Activated CD8-positive, alpha-beta memory T cell treated with anti-CD3 and anti-CD28 coated beads for 36 hours (primary cell): ENCODE data around the gene TBC1D4. TPM values are rescaled to one million over a fixed set of nuclear protein-coding genes. Genes with fewer than 3 reads are reported as not detected.

Source experiments
- CTCF ChIA-PET: fragments of 350-600 bp; sonication (Branson Sonifier 250); formaldehyde crosslinking; loops from one replicate; lab custom pipeline; 2021; ENCODE audit warnings: antibody characterized with exemption; lab: Charles Lee
- POLR2A ChIA-PET: fragments of 350-600 bp; sonication (Branson Sonifier 250); formaldehyde crosslinking; loops from one replicate; lab custom pipeline; 2021; ENCODE audit warnings: antibody characterized with exemption; lab: Charles Lee
- total RNA-seq, 2 experiments: library from RNA; stranded (reverse); gene quantifications; one replicate each; pipeline ENCODE4 v1.2.3, GENCODE V29; 2021

Gene TBC1D4
- total RNA-seq, 2 experiments from 2014 or later: 62.5 to 67.8 TPM

GRCh38 chr13:75373988-75374387, 108.0 kb downstream of the TBC1D4 start:
- POLR2A ChIA-PET: no interaction called here
- CTCF ChIA-PET: no interaction called here

GRCh38 chr13:75372923-75373841, 108.8 kb downstream of the TBC1D4 start:
- ChIA-PET POLR2A (no interaction called here), CTCF (interaction anchor here (0.9 kb wide), 1 partner anchor 9 kb away, joined by 3 read pairs; no protein-coding TSS in a partner anchor)

- POLR2A ChIA-PET: no interaction called here
Observed at GRCh38 chr13:75372517-75372916, 109.5 kb downstream of the TBC1D4 start.

GRCh38 chr13:75371203-75371602, 110.8 kb downstream of the TBC1D4 start:
- CTCF ChIA-PET: no interaction called here
- POLR2A ChIA-PET: no interaction called here

More at GRCh38 chr13:75372517-75372916, 109.5 kb downstream of the TBC1D4 start:
- CTCF ChIA-PET: interaction anchor here (0.6 to 0.9 kb wide), 4 partner anchors 8 to 809 kb away, joined by 3 to 4 read pairs (median 3); no protein-coding TSS in a partner anchor

GRCh38 chr13:75370774-75371173, 111.2 kb downstream of the TBC1D4 start:
- POLR2A ChIA-PET: no interaction called here
- CTCF ChIA-PET: no interaction called here

GRCh38 chr13:75369981-75370380, 112.0 kb downstream of the TBC1D4 start:
- POLR2A ChIA-PET: no interaction called here
- CTCF ChIA-PET: no interaction called here

- POLR2A ChIA-PET: interaction anchor here (0.6 kb wide), 1 partner anchor 42 kb away, joined by 4 read pairs; no protein-coding TSS in a partner anchor
- CTCF ChIA-PET: interaction anchor here (0.7 kb wide), 1 partner anchor 114 kb away, joined by 3 read pairs; the partner anchor contains the start of gene TBC1D4
Observed at GRCh38 chr13:75368167-75368566, 113.8 kb downstream of the TBC1D4 start.

GRCh38 chr13:75366380-75367280, 115.3 kb downstream of the TBC1D4 start:
- POLR2A ChIA-PET: no interaction called here
- CTCF ChIA-PET: interaction anchor here (1.0 kb wide), 1 partner anchor 183 kb away, joined by 3 read pairs; the partner anchor contains the start of gene UCHL3

- POLR2A ChIA-PET: no interaction called here
Observed at GRCh38 chr13:75365724-75366173, 116.2 kb downstream of the TBC1D4 start.

GRCh38 chr13:75364131-75364713, 117.7 kb downstream of the TBC1D4 start:
- ChIA-PET CTCF (interaction anchor here (0.7 kb wide), 1 partner anchor 8 kb away, joined by 3 read pairs; no protein-coding TSS in a partner anchor), POLR2A (no interaction called here)

More at GRCh38 chr13:75365724-75366173, 116.2 kb downstream of the TBC1D4 start:
- CTCF ChIA-PET: no interaction called here

GRCh38 chr13:75363371-75363770, 118.6 kb downstream of the TBC1D4 start:
- POLR2A ChIA-PET: no interaction called here
- CTCF ChIA-PET: no interaction called here

- ChIA-PET CTCF (no interaction called here), POLR2A (no interaction called here)
Observed at GRCh38 chr13:75362026-75362425, 119.9 kb downstream of the TBC1D4 start.

- ChIA-PET POLR2A (no interaction called here), CTCF (no interaction called here)
Observed at GRCh38 chr13:75360170-75360569, 121.8 kb downstream of the TBC1D4 start.

GRCh38 chr13:75359266-75359665, 122.7 kb downstream of the TBC1D4 start:
- POLR2A ChIA-PET: no interaction called here
- CTCF ChIA-PET: interaction anchor here (0.8 kb wide), 1 partner anchor 33 kb away, joined by 3 read pairs; no protein-coding TSS in a partner anchor

- CTCF ChIA-PET: interaction anchor here (0.9 to 1.2 kb wide), 3 partner anchors 30 to 192 kb away, joined by 3 to 5 read pairs (median 3); partner anchors contain the start of gene UCHL3
- POLR2A ChIA-PET: no interaction called here
Observed at GRCh38 chr13:75357576-75358289, 124.2 kb downstream of the TBC1D4 start.

GRCh38 chr13:75356421-75356820, 125.5 kb downstream of the TBC1D4 start:
- POLR2A ChIA-PET: no interaction called here
- CTCF ChIA-PET: no interaction called here

GRCh38 chr13:75355609-75356008, 126.4 kb downstream of the TBC1D4 start:
- ChIA-PET CTCF (no interaction called here), POLR2A (no interaction called here)

GRCh38 chr13:75353781-75354193, 128.2 kb downstream of the TBC1D4 start:
- CTCF ChIA-PET: no interaction called here
- POLR2A ChIA-PET: no interaction called here
